GM11168 (cell line): ENCODE data around the gene GOPC.
"Not testable (repeated sequence)": the region's sequence is repeated elsewhere in the genome, so short reads cannot be mapped to it uniquely, and the experiment has no call there.

Source experiments
- in situ Hi-C: fragments of 300-500 bp; cut with MboI; formaldehyde crosslinking; loops from one replicate; pipeline ENCODE4 v1.12.0; 2022; ENCODE audit warnings: low sequenced_read_pairs; ENCODE audit not compliant: unreplicated experiment

Gene GOPC

DNA sequence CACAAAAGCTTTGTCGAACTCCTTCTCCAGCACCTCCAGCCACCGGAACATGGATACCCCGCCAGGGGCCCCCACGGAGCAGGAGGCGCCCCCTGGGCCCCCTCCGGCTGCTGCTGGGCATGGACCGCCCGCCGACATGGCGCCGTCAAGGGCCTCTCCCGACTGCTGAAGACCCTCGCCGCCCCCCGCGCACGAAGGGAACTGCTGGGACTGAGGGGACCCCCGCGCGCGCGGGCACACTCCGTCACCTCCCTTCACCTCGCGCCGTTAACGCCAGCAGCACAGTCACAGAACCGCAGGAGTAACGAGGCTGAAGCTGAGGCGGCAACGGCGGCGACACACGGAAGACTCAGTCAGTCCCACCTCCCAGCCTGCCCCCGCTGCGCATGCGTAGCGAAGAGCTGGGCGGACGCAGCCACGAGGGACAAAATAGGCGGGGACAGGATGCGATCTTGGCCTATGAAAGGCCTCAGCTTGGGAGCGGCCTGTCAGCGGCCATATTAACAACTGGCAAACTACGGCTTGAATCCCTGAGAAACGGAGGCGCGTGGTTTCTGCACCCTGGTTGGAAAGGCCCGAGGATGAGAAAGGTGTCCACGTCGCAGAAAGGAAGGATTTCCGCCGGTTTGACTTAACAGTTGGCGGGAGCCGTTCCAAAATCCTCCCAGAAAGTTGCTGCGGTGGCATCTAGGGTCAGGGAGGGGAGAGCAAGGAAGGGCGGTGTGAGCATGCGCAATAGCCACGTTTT is at the start of gene GOPC:
Gene GOPC (minus strand): TSS at position 361 of the 748 bp plus-strand sequence. CDS start 223 bp downstream, at position 138.
- in situ Hi-C loops = loop anchor here (5.0 kb wide), 1 partner anchor 140 kb away; no protein-coding TSS in a partner anchor

DNA sequence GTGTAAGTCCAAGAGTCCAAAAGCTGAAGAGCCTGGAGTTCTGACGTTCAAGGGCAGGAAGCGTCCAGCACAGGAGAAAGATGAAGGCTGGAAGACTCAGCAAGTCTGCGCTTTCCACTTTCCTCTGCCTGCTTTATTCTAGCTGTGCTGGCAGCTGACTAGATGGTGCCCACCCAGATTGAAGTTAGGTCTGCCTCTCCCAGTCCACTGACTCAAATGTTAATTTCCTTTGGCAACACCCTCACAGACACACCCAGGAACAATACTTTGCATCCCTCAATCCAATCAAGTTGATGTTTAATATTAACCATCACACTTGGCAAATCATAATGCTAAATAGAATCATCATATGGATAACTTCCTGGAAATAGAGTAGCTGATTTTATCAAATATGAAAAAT is 49.7 kb upstream of the GOPC start:
- in situ Hi-C loops = not testable (repeated sequence)

DNA sequence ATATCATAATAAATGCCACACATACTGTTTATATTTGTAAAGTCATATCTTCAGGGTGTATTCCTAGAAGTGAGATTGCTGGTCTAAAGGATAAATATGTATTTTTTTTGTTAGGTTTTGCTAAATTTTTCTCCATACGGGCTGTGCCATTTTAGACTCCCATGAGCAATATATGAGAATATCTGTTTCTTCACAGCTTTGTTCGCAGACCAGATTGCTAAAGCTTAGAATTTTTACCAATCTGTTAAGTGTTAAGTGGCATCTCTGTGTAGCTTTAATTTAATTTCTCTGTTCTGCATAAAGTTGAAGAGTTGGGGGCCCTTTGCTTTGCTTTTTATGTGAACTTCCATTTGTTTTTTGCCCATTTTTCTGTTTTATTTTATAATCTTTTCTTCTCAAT is 40.7 kb upstream of the GOPC start:
- in situ Hi-C loops = no loop called here

DNA sequence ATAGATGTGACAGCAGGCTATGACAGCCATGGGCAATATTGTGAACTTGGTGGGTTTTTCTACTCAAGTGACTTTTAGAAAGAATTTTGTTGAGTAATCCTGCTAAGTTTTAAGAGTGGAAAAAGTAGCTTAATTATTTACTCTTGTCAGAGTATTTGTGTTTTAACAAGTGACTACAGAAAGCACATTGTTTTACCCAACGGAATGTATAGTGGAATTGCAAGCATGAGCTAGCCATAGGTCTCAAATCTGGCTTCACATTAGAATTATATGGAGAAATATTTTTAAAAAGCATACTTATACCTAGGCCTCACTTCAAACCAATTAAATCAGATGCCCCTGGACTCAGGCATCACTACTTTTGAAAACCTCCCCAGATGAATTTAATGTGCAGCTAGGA is 35.5 kb upstream of the GOPC start:
- in situ Hi-C loops = no loop called here

DNA sequence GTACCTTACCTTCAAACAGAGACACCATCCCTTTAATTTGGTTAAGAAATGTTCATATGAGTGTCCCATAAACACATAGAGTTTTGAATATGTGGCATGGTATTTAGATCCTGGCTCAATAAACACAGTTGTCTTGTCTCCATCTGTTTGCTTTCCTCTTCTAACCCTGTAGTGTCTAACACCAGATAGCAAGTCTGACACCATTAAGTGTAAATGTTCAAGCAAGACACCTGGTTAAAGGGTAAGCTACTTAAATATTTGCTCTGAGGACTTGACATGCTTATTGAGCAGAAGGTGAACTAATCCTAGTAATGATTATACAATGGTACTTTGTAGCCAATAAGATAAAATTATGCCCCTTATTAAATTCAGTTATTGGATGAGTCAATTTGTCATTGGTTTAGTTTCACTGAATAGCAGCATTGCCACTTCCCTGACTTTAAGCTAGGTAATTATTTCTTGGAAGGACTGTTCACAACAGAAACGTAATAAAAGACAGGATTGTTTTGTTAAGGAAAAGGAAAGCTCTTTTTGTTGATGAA is 26.9 kb upstream of the GOPC start:
- in situ Hi-C loops = no loop called here

DNA sequence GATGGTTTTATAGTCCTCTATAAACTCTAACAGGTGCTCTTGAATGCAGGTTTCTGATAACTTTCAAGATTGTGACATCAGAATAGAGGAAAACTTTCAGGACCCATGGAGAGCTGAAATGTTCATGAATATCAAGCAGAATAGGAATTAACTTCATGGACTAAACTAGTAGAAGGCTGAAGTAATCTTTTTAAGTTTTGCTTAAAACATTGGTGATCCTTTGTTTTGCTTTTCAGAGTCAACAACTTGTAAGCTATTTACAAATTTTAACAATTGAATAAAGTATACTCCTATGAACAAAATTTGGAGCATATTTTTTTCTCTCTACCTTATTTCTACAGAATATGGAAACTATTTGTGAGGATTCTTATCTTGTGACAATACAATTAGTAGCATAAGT is 25.2 kb upstream of the GOPC start:
- in situ Hi-C loops = no loop called here

DNA sequence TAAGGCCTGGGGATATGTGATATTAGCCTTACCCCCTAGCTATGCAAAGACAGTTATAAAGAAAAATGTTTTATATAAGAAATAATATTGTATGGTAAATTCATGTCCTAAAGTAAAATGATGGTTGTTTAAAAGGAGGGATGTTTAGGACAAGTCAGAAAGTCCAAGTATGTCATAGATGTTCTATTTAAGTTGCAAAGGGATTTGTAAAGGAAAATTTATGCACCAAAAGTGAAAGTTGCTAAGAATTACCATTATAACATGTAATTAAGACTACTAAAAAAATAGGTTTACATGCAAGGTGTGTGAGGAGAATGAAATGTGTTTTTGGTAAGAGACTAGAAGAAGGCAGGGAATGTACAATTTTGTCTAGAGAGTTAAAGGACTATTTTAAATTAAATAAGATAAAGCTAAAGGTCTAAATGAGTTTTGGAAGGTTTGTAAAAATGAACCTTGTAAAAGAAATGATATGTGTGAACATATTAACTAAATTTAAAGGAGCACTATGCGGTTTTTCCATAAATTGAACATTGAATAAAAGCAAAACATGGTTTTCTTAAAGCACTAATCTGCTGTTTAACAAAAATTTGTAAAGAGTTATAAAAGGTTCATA is 22.7 kb upstream of the GOPC start:
- in situ Hi-C loops = no loop called here

DNA sequence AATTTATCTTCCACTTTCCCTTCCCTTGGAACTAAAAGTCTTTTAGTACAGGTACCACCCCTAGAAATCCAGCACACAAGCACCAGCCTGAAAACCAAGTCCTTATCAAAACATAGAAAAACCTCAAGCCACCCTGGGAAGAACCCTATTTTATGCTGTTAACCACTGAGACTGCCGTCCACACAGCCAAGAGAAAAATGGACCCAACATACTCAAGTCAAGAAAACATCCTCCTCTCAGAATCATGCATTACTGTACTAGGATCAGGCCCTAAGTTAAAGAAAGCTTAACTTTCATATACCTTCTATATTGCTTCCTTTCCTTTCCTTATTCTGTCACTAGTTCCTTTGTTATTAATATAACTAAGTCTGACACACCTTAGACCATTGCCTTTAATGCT is 16.9 kb upstream of the GOPC start:
- in situ Hi-C loops = no loop called here

DNA sequence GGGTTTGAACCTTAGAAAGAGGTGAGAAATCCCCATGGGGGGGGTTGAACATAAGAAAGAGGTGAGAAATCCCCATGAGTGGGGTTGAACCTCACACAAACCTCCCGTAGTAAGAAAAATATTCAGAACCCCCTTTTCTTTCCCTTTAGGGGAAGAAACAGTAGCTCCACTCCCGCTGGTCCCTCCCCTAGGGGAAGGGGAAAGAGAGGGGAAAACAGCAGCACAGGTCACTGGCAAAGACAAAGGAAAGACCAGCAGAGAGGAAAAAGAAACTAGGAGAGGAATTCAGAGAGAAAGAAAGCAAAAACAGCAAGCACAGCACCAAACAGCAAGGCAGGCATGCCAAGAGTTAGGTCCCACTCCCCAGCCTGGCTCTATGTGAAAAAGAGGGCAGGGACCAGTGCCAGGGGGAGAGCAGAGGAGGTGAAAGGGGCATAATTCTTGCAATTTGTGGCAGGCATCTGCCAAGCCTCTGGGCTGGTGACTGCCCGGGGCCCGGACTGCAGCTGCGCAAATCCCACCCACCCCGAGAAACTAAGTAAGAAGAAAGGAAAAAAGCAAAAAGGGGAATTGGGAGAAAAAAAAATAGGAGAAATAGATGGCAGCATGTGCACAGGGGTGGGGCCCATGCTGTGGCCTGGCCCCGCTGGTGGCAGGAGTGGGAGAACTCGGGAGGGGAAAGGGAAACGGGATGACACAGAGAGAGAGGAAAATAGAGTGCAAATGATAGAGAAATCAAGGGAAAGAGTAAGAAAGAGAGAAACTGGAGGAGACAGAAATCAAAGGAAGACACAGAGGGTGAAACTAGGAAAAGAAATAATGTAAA is 15.1 kb upstream of the GOPC start:
- in situ Hi-C loops = no loop called here

DNA sequence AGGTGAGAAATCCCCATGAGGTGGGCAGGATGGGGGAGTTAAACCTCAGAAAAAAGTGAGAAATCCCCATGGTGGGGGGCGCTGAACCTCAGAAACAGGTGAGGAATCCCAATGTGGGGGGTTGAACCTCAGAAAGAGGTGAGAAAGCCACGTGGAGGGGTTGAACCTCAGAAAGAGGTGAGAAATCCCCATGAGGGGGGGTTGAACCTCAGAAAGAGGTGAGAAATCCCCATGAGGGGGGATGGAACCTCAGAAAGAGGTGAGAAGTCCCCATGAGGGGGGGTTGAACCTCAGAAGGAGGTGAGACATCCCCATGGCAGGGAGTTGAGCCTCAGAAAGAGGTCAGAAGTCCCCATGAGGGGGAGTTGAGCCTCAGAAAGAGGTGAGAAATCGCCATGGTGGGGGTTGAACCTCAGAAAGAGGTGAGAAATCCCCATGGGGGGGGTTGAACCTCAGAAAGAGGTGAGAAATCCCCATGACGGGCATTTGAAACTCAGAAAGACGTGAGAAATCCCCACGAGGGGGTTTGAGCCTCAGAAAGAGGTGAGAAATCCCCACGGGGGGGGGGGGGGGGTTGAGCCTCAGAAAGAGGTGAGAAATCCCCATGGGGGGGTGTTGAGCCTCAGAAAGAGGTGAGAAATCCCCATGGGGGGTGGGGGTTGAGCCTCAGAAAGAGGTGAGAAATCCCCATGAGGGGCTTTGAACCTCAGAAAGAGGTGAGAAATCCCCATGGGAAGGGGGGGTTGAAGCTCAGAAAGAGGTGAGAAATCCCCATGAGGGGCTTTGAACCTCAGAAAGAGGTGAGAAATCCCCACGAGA is 14.3 kb upstream of the GOPC start:
- in situ Hi-C loops = no loop called here

DNA sequence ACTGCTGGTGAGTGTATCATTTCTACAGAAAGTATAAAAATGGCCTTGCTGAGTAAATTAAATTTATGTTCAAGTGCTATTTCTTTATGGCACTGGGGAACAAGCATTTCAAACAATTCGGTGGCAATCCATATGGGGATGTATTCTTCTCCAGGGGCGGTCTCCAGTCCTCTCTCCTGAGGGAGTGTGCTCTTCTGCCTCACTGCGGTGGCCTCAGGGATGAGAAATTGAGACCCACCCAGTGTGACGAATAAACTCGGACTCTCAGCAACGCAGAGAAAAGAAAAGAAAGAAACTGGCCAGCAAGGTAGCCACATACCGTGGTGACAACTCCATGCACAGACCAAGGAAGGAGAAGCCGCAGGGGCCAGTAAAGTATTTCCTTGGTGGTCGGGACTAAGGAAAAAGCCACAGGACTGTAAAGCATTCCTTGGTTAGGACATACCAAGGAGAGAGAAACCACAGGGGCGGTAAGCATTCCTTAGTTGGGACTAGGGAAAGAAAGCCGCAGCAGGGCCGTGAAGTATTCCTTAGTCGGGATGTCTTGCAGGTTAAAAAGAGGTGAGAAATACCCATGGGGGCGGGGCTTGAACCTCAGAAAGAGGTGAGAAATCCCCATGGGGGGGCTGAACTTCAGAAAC is 13.6 kb upstream of the GOPC start:
- in situ Hi-C loops = no loop called here

DNA sequence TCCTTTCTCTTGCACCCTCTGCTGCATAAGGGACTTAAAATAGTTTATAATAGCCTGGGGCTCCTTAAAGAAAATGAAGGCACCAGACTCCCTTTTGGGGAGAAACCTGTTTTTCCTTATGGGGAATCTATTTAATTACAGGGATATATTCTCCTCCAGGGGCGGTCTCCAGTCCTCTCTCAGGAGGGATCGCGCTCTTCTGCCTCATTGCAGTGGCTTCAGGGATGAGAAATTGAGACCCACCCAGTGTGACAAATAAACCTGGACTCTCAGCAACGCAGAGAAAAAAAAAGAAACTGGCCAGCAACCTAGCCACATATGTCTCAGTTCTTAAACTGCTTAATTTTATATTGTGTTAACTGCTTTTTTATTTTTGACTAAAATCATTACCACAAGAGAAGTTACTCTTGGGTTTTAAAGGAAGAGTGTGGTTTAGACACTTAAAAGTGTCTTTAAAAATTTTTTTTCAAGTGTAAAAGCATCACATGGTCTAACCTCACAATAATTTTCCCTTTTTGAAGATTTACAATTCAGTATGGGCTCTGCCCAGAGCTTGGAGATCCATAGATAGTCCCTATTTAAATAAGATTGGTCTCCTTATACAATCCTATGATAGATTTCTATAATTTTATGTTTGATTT is 11.7 kb upstream of the GOPC start:
- in situ Hi-C loops = no loop called here

DNA sequence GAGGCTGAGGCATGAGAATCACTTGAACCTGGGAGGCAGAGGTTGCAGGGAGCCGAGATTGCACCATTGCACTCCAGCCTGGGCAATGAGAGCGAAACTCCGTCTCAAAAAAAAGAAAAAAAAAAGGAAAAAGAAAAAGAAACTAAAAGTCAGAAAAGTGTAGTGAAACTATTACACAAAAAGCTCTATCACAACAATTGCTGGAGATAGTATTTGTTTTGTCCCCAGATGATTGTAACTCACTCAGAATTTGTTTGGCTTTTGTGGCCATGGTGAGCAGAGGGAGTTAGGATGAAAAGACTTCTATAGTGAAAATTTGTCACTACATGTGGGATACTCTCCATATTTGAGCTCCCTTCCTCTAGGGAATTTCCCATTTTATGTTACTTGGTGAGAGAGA is 5.2 kb upstream of the GOPC start:
- in situ Hi-C loops = no loop called here

DNA sequence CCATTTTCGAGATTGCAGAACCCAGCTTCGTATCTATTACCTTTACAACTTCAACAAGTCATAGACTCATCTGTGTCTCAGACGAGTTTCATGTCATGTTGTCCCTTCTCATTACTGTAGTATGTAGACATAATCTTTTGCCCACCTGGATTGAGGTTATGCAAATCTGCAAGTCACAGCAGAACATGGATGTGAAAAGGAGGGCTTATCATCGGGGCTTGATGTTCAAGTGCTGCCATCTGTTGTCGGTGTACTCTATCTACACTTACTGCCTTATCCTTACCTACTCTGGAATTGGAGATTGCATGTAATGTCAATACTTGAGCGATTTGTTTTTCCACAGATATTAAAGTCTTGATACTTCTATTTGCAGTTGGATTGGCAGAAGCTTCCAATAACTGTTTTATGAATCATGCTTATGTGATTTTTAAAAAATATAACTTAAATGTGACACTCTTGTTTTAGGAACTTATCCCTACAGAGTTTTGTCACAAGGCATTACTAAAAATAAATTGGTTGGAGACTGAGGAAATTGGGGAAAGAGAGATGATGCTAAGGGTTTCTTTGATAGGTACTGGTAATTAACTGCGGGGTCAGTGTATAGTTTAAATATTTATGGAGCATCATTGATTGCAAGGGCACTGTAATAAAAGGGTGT is 3.0 kb upstream of the GOPC start:
- in situ Hi-C loops = no loop called here

DNA sequence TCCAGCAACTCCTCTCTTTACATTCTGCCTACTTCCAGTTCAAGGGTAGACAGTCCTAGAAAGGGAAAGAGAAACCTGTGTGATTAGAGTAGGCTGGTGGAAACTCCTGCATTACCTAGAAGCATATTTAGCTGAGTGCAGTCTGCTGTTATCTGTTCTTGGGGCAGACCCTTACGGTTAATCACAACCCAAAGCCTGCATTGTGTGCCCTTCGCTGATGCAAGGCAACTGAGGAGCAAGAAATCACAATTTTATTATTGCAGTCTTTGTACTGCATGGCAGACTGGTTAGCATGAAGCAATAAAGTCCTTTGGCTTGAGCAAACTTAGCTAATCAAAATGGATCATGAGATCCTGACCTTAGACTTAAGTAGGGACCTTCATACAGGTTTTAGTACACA is 1.5 kb upstream of the GOPC start:
- in situ Hi-C loops = loop anchor here (5.0 kb wide), 1 partner anchor 142 kb away; no protein-coding TSS in a partner anchor

DNA sequence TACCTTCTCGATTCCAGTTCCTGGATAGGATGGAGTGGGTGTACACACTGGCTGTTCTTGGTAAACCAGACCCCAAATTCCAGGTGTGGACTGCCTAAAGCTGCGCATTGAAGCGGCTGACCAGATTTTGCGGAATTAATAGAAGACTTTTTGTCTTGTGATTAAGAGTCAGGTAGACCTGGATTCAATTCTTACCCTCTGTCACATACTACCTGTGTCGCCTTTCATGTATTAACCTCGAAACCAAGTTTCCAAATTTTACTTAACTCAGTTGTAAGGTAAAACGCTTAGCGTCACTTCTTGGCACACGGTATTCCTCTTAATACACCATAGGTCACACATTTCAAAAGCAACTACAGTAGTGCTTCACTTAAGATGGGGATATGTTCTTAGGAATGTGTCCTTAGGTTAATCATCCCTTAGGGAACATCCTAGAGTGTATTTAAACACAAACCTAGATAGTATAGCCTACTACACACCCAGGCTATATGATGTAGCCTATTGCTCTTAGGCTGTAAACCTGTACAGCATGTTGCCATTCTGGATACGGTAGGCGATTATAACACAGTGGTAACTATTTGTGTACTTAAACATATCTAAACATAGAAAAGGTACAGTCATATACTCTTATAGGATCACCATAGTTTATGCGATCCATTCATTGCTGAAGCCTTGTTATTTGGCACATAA is 733 bp upstream of the GOPC start:
- in situ Hi-C loops = loop anchor here (5.0 kb wide), 1 partner anchor 141 kb away; no protein-coding TSS in a partner anchor

DNA sequence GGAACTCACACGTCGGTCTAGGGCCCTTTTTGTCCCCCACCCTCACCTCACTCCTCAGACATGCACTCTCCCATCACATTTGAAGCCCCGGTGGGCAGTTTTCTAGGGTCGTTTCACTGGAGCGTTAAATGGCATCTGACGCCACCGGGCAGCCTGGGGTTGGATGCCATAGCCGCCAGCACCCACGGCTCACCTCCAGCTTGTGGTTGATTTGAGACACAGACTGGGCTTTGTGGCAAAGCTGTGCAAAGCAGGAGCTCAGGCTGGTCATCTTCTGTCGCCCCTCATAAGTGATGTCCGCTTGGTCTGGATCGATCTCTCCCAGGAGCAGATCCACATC is 530 bp downstream of the GOPC start:
- in situ Hi-C loops = loop anchor here (5.0 kb wide), 1 partner anchor 139 kb away; no protein-coding TSS in a partner anchor
